ENCODE results near the gene TNS3.
"Not testable (repeated sequence)": the region's sequence is repeated elsewhere in the genome, so short reads cannot be mapped to it uniquely, and the experiment has no call there.

Gene TNS3

DNA sequence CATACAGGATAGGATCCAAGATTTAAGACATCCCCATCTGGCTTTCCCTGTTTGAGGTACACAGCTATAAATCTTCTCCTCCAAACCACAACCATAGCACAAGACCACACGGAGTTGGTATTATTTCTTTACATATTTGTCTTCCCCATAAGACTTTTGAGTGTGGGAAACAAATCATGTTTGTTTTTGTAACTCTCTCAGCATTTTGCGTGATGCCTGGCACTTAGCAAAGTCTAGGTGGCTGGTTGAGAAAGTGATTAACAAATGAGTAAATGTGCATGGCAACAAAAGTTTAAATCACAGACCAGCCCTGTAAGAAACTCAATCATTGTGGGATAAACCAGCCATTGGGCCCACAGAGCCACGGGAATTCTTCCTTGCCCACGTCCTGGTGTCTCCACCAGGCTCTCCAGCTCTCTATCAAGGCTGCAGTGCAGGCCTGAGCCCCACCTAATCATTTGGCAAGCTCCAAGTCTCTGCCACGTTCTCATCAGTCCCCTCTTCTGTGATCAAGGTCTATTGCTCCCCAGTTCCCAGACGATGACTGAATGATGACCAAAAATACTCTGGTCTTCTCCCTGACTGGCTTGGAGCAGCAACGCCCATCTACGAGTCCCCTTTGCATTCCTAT lies 317.8 kb downstream of the TNS3 start:
- H3K4me3 Mint-ChIP-seq: no peak overlapping the region
- peak overlapping the region; percentile 28 for H3K27ac Mint-ChIP-seq
- H3K4me1 Mint-ChIP-seq: peaks cover 30% of the 10 kb centered on the region
- H3K9me3 Mint-ChIP-seq: peaks cover 23% of the 10 kb centered on the region
- H3K36me3 Mint-ChIP-seq (ENCODE audit: low read depth): peaks cover 26% of the 10 kb centered on the region
- DNase-seq: no peak
- peaks cover 22% of the 10 kb centered on the region for H3K27me3 Mint-ChIP-seq (ENCODE audit: low read depth, poor library complexity)
- TF ChIP-seq, protein P1, sequence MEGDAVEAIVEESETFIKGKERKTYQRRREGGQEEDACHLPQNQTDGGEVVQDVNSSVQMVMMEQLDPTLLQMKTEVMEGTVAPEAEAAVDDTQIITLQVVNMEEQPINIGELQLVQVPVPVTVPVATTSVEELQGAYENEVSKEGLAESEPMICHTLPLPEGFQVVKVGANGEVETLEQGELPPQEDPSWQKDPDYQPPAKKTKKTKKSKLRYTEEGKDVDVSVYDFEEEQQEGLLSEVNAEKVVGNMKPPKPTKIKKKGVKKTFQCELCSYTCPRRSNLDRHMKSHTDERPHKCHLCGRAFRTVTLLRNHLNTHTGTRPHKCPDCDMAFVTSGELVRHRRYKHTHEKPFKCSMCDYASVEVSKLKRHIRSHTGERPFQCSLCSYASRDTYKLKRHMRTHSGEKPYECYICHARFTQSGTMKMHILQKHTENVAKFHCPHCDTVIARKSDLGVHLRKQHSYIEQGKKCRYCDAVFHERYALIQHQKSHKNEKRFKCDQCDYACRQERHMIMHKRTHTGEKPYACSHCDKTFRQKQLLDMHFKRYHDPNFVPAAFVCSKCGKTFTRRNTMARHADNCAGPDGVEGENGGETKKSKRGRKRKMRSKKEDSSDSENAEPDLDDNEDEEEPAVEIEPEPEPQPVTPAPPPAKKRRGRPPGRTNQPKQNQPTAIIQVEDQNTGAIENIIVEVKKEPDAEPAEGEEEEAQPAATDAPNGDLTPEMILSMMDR (IDR thresholded peaks at IDR 0.05): no peak

DNA sequence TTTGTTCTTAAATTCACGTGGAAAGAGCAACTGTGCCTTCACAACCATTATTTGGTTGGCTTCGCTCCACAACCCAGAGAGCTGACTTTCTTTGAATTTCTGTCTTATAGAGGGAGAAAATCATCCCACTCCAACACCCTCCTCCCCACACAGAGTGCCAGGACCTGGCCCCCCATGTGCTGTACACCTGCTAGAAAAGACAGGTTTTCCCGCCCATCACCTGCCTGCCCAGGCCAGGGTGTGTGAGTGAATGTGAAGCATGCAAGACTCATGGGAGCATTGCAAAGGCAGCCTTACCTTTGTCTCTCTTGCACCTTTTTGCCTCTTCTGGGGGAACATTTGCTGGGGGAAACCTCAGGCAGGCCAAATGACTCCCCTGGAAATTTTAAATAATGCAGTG lies 319.0 kb downstream of the TNS3 start:
- Mint-ChIP-seq H3K36me3 (ENCODE audit: low read depth) (peaks cover 13% of the 10 kb centered on the region), H3K4me1 (peaks cover 23% of the 10 kb centered on the region), H3K27me3 (ENCODE audit: low read depth, poor library complexity) (peaks cover 26% of the 10 kb centered on the region), H3K27ac (no peak overlapping the region), H3K4me3 (no peak overlapping the region), H3K9me3 (peaks cover 10% of the 10 kb centered on the region)
- TF ChIP-seq, protein P1 (IDR thresholded peaks at IDR 0.05): no peak
- DNase-seq: no peak

- H3K27ac Mint-ChIP-seq; H3K36me3 Mint-ChIP-seq (ENCODE audit: low read depth); H3K4me3 Mint-ChIP-seq; DNase-seq; H3K9me3 Mint-ChIP-seq: not testable (repeated sequence)
- Mint-ChIP-seq H3K4me1 (peaks cover 23% of the 10 kb centered on the region), H3K27me3 (ENCODE audit: low read depth, poor library complexity) (peaks cover 26% of the 10 kb centered on the region)
Observed at GRCh38 chr7:47262160-47262559, 319.8 kb downstream of the TNS3 start.

- TF ChIP-seq, protein P1 (IDR thresholded peaks at IDR 0.05): no peak
- Mint-ChIP-seq H3K4me1 (peaks cover 21% of the 10 kb centered on the region), H3K27ac (no peak overlapping the region), H3K9me3 (no peaks in the 10 kb centered on the region), H3K36me3 (ENCODE audit: low read depth) (no peaks in the 10 kb centered on the region), H3K27me3 (ENCODE audit: low read depth, poor library complexity) (peaks cover 24% of the 10 kb centered on the region), H3K4me3 (no peak overlapping the region)
- DNase-seq: no peak
Observed at GRCh38 chr7:47260270-47260669, 321.6 kb downstream of the TNS3 start.

DNA sequence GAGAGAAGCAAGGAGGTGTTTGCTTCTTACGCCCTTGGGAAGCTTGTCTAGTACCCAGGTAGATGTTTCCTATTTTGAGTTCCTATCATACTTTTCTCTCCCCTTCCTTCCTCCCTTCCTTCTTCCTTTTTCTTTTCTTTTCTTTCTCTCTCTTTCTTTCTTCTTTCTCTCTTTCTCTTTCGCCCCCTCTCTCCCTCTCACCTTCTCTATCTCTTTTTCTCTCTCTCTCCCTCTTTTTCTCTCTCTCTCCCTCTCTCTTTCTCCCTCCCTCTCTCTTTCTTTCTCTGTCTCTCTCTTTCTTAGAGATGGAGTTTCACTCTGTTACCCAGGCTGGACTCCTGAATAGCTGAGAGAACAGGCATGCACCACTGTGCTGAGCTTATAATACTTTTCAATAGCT lies 322.2 kb downstream of the TNS3 start:
- DNase-seq: no peak
- peaks cover 24% of the 10 kb centered on the region for H3K4me1 Mint-ChIP-seq
- no peak overlapping the region for H3K4me3 Mint-ChIP-seq
- H3K9me3 Mint-ChIP-seq: no peaks in the 10 kb centered on the region
- TF ChIP-seq, protein P1 (IDR thresholded peaks at IDR 0.05): no peak
- no peak overlapping the region for H3K27ac Mint-ChIP-seq
- H3K27me3 Mint-ChIP-seq (ENCODE audit: low read depth, poor library complexity): peaks cover 25% of the 10 kb centered on the region
- no peaks in the 10 kb centered on the region for H3K36me3 Mint-ChIP-seq (ENCODE audit: low read depth)

GRCh38 chr7:47258798-47259197 lies 323.1 kb downstream of the TNS3 start:
- Mint-ChIP-seq H3K27me3 (ENCODE audit: low read depth, poor library complexity) (peaks cover 27% of the 10 kb centered on the region), H3K9me3 (no peaks in the 10 kb centered on the region), H3K27ac (no peak overlapping the region), H3K4me3 (no peak overlapping the region), H3K4me1 (peaks cover 17% of the 10 kb centered on the region), H3K36me3 (ENCODE audit: low read depth) (no peaks in the 10 kb centered on the region)
- DNase-seq: no peak
- TF ChIP-seq, protein P1 (IDR thresholded peaks at IDR 0.05): no peak

Data from nephron progenitor cell (in vitro differentiated cells).